ENCODE results near the gene C2orf69.
A peak's percentile ranks its signal among the peaks of the same experiment; 100 is the strongest.

Gene C2orf69

GRCh38 chr2:199973703-199974102 lies 62.6 kb downstream of the C2orf69 start:
- DNase-seq = peak; percentile 4

- DNase-seq = no peak
These were observed 64.3 kb downstream of the C2orf69 start for GRCh38 chr2:199975273-199975895.

All from NCI-H69 (cell line).